Common myeloid progenitor, CD34-positive (primary cell): Measurements from ENCODE around the gene METTL16.

Source experiments
- CTCF ChIA-PET: fragments of 350-600 bp; sonication (Branson Sonifier 250); formaldehyde crosslinking; loops from one replicate; lab custom pipeline; 2021; ENCODE audit warnings: antibody characterized with exemption; lab: Charles Lee
- POLR2A ChIA-PET: fragments of 350-600 bp; sonication (Branson Sonifier 250); formaldehyde crosslinking; loops from one replicate; lab custom pipeline; 2021; ENCODE audit warnings: antibody characterized with exemption; lab: Charles Lee
- DNase-seq, 3 donors: peaks; one replicate each; pipeline versions ENCODE4 v3.0.0 to v3.0.0-alpha.2; 2013
- H3K27ac ChIP-seq, 2 experiments: 1 replicate in 1 of 2; 2 replicates in 1 of 2; pipeline ENCODE4 v1.7.0; 2013; ENCODE audit warnings: inconsistent platforms in 2 of 2, low read length in 2 of 2, mild to moderate bottlenecking in 2 of 2, low read depth in 1 of 2, moderate library complexity in 1 of 2; ENCODE audit not compliant: severe bottlenecking in 2 of 2, insufficient read depth in 1 of 2, poor library complexity in 1 of 2
- H3K27me3 ChIP-seq, 5 experiments: replicated peaks in 2 of 5; 1 replicate in 3 of 5; 2 replicates in 2 of 5; pipeline versions ENCODE4 v1.6.1 to v1.7.0; 2013; ENCODE audit warnings: low read length in 4 of 5, mild to moderate bottlenecking in 2 of 5, moderate library complexity in 2 of 5, inconsistent platforms in 1 of 5; ENCODE audit not compliant: insufficient read depth in 5 of 5, control insufficient read depth in 4 of 5
- H3K36me3 ChIP-seq, 4 experiments: 1 replicate in 2 of 4; 2 replicates in 2 of 4; pipeline versions ENCODE4 v1.6.1 to v1.7.0; 2013; ENCODE audit warnings: low read length in 3 of 4, control low read depth in 1 of 4, mild to moderate bottlenecking in 1 of 4; ENCODE audit not compliant: control insufficient read depth in 4 of 4, insufficient read depth in 4 of 4
- H3K4me1 ChIP-seq, 4 experiments: 1 replicate in 3 of 4; 2 replicates in 1 of 4; pipeline versions ENCODE4 v1.6.1 to v1.7.1; 2013; ENCODE audit warnings: low read length in 3 of 4, mild to moderate bottlenecking in 3 of 4, control low read depth in 1 of 4, inconsistent platforms in 1 of 4, moderate library complexity in 1 of 4; ENCODE audit not compliant: control insufficient read depth in 4 of 4, insufficient read depth in 4 of 4; ENCODE audit errors: control extremely low read depth in 1 of 4
- H3K4me3 ChIP-seq, 7 experiments: 1 replicate in 4 of 7; 2 replicates in 3 of 7; pipeline versions ENCODE4 v1.5.1 to v1.7.0; 2013; ENCODE audit warnings: mild to moderate bottlenecking in 7 of 7, low read length in 6 of 7, moderate library complexity in 6 of 7, inconsistent platforms in 2 of 7, low read depth in 2 of 7, control low read depth in 1 of 7; ENCODE audit not compliant: insufficient read depth in 4 of 7, control insufficient read depth in 1 of 7; ENCODE audit errors: extremely low read depth in 1 of 7
- H3K9me3 ChIP-seq, 5 experiments: 1 replicate in 4 of 5; 2 replicates in 1 of 5; pipeline versions ENCODE4 v1.6.1 to v1.7.1; 2013; ENCODE audit warnings: low read length in 4 of 5, mild to moderate bottlenecking in 2 of 5, inconsistent platforms in 1 of 5, low read depth in 1 of 5, moderate library complexity in 1 of 5; ENCODE audit not compliant: control insufficient read depth in 4 of 5, insufficient read depth in 2 of 5; ENCODE audit errors: control extremely low read depth in 1 of 5
- WGBS: methylation state at CpG from one replicate; pipeline ENCODE4 v1.1.5; 2013; ENCODE audit not compliant: insufficient coverage; 5-methylcytosine and 5-hydroxymethylcytosine counted together

Gene METTL16

GRCh38 chr17:2391597-2392251, 120.0 kb downstream of the METTL16 start:
- H3K9me3 ChIP-seq, result no peaks in the 10 kb centered on the region
- ChIA-PET CTCF (interaction anchor here (0.8 to 18.5 kb wide), 9 partner anchors 9 to 123 kb away, joined by 3 to 311 read pairs (median 7); no protein-coding TSS in a partner anchor), POLR2A (interaction anchor here (0.6 to 3.4 kb wide), 4 partner anchors 8 to 400 kb away, joined by 4 to 21 read pairs (median 7); partner anchors contain the start of gene MNT)
- H3K27ac ChIP-seq, result peak overlapping the region; percentile 69 to 80
- peaks cover 13 to 57% (median 53%) of the 10 kb centered on the region in 4 experiments for H3K4me1 ChIP-seq
- peaks cover 5 to 31% (median 14%) of the 10 kb centered on the region in 4 experiments for H3K36me3 ChIP-seq
- no peaks in the 10 kb centered on the region for H3K27me3 ChIP-seq
- no peak for DNase-seq
- 51% methylated on average over 11 of the region's 18 CpGs for WGBS
- H3K4me3 ChIP-seq, result peak overlapping the region; percentile 9 to 86 (median 68)

GRCh38 chr17:2390199-2390836, 121.4 kb downstream of the METTL16 start:
- Histone ChIP-seq H3K4me3 (no peak overlapping the region), H3K9me3 (no peaks in the 10 kb centered on the region), H3K27ac (peak overlapping the region in 1 of 2 experiments; percentile 80), H3K36me3 (peaks cover 7 to 45% (median 23%) of the 10 kb centered on the region in 4 experiments), H3K27me3 (no peaks in the 10 kb centered on the region), H3K4me1 (peaks cover 10 to 43% (median 39%) of the 10 kb centered on the region in 4 experiments)
- ChIA-PET CTCF (interaction anchor here (1.6 to 18.5 kb wide), 4 partner anchors 8 to 30 kb away, joined by 3 to 311 read pairs (median 24); no protein-coding TSS in a partner anchor), POLR2A (interaction anchor here (0.8 kb wide), 1 partner anchor 9 kb away, joined by 3 read pairs; no protein-coding TSS in a partner anchor)
- no peak for DNase-seq
- 94% methylated on average over 8 of the region's 12 CpGs for WGBS

DNA sequence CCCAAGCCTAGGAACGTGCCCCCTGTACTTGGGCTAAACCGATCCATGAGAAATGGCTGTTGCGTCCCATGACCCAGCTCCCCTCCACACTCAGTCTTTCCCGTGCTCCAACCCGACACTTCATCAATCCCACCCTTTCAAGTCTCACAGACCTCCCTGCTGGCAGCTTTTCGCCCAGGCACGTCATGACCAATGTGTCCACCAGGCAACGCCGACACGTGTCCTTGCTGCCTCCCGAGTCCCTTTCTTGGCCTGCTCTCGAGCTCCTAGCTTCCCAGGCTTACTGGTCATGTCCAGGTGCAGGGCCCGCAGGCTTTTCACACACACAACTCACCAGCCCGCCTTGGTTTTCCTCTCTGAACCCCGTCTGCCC, 123.0 kb downstream of the METTL16 start:
- Histone ChIP-seq H3K27me3 (no peaks in the 10 kb centered on the region), H3K4me1 (peaks cover 10 to 29% (median 27%) of the 10 kb centered on the region in 4 experiments), H3K9me3 (no peaks in the 10 kb centered on the region), H3K4me3 (no peak overlapping the region), H3K27ac (no peak overlapping the region), H3K36me3 (peaks cover 8 to 47% (median 25%) of the 10 kb centered on the region in 4 experiments)
- ChIA-PET CTCF (interaction anchor here (1.4 to 18.5 kb wide), 2 partner anchors 19 to 32 kb away, joined by 4 to 311 read pairs; no protein-coding TSS in a partner anchor), POLR2A (no interaction called here)
- DNase-seq, result peak in 2 of 3 donors; percentile 46 to 55
- 96% methylated on average over 15 of the region's 15 CpGs for WGBS

GRCh38 chr17:2388020-2388682, 123.5 kb downstream of the METTL16 start:
- no peaks in the 10 kb centered on the region for H3K27me3 ChIP-seq
- peaks cover 8 to 47% (median 25%) of the 10 kb centered on the region in 4 experiments for H3K36me3 ChIP-seq
- ChIA-PET POLR2A (no interaction called here), CTCF (interaction anchor here (1.2 to 18.5 kb wide), 3 partner anchors 19 to 32 kb away, joined by 3 to 311 read pairs (median 4); no protein-coding TSS in a partner anchor)
- no peak for DNase-seq
- 94% methylated on average over 21 of the region's 21 CpGs for WGBS
- H3K9me3 ChIP-seq, result no peaks in the 10 kb centered on the region
- no peak overlapping the region for H3K27ac ChIP-seq
- no peak overlapping the region for H3K4me3 ChIP-seq
- H3K4me1 ChIP-seq, result peaks cover 10 to 27% (median 22%) of the 10 kb centered on the region in 4 experiments

DNA sequence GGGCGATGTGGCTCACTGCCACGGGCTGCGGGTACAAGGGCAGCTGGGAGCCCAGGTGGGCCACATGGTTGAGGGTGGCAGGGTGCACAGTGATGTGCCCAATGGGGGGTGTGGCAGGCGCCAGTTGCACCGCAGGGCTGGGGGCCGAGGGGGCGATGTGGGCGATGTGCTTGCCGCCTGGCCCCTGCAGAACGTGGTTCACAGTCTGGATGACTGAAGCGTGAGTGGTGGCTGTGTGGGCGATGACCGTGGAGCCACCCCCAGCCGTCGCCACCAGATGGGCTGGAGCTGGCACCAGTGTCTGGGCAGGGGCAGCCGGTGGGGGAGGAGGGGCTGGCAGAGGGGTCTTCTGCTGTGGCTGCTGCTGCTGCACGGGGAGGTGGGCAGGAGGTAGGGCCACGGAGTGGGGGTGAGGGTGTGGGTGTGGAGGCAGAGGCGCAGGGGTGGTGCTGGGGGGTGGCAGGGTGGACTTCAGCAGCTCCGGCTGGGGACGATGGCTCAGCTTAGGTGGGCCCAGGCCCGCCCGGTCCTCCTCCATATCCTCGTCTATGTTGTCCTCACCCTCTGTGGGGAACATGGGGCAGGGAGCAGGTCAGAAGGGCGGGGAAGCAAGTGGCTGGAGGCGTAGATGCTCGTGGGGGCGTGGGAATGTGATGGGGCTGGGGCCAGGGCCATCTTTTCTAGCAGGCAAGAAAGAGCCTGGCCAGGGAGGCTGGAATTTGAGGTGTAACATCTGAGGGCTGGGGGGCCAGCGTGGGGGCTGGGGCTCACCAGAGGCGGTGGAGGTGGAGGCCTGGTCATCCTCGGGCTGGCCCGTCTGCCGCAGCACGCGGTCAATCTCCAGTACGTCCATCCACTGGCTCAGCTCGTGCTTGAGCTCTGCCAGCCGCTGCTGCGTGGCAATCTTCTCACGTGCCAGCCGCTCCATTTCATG, 124.3 kb downstream of the METTL16 start:
- Histone ChIP-seq H3K36me3 (peaks cover 8 to 47% (median 25%) of the 10 kb centered on the region in 4 experiments), H3K27ac (no peak overlapping the region), H3K27me3 (no peaks in the 10 kb centered on the region), H3K9me3 (no peaks in the 10 kb centered on the region), H3K4me3 (no peak overlapping the region), H3K4me1 (peaks cover 10 to 25% (median 22%) of the 10 kb centered on the region in 4 experiments)
- ChIA-PET CTCF (interaction anchor here (1.2 to 18.5 kb wide), 3 partner anchors 20 to 33 kb away, joined by 3 to 311 read pairs (median 4); no protein-coding TSS in a partner anchor), POLR2A (no interaction called here)
- DNase-seq, result no peak
- 98% methylated on average over 31 of the region's 41 CpGs for WGBS
